Panc1 (cell line): ENCODE measurements around the gene TNFAIP6.
"Not testable (repeated sequence)": the region's sequence is repeated elsewhere in the genome, so short reads cannot be mapped to it uniquely, and the experiment has no call there.

Source experiments
- CTCF ChIP-seq: fragments of 450-650 bp; IDR thresholded peaks from 2 replicates; pipeline ENCODE4 v1.5.1; 2017; ENCODE audit warnings: mild to moderate bottlenecking
- POLR2AphosphoS5 ChIP-seq: IDR thresholded peaks from 2 replicates; pipeline ENCODE4 v1.6.1; 2012; ENCODE audit warnings: mild to moderate bottlenecking, low read depth, low read length, moderate library complexity
- SIN3A ChIP-seq: IDR thresholded peaks from 2 replicates; pipeline ENCODE4 v1.6.1; 2012; ENCODE audit warnings: low read depth, mild to moderate bottlenecking, low read length, moderate library complexity, borderline replicate concordance; ENCODE audit not compliant: insufficient read depth
- TCF7L2 ChIP-seq: IDR thresholded peaks from 2 replicates; pipeline ENCODE4 v1.6.1; 2011; ENCODE audit warnings: mild to moderate bottlenecking, low read depth, low read length, inconsistent platforms

DNA sequence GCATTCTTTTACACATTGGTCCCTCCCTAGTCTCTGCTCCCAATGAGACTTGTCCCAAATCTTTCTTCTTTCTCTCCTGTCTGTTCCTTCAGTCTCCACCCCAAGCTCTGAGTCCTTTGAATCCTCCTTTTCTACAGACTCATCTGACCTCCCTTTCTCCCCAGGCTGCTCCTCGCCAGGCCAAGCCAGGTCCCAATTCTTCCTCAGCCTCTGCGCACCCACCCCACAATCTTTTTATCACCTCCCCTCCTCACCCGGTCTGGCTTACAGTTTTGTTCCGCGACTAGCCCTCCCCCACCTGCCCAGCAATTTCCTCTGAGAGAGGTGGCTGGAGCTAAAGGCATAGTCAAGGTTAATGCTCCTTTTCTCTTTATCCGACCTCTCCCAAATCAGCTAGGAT, 47.1 kb upstream of the TNFAIP6 start:
- not testable (repeated sequence) for TF ChIP-seq CTCF, SIN3A, POLR2AphosphoS5, TCF7L2
